NCI-H1092 treated with DMSO at 0.1 percent for 48 hours (cell line): ENCODE measurements around the gene CCDC74B.
"Not testable (repeated sequence)": the region's sequence is repeated elsewhere in the genome, so short reads cannot be mapped to it uniquely, and the experiment has no call there.

Experiments
- DNase-seq: peaks from one replicate; lab custom pipeline; 2025; lab: John Stamatoyannopoulos, UW

Gene CCDC74B

DNA sequence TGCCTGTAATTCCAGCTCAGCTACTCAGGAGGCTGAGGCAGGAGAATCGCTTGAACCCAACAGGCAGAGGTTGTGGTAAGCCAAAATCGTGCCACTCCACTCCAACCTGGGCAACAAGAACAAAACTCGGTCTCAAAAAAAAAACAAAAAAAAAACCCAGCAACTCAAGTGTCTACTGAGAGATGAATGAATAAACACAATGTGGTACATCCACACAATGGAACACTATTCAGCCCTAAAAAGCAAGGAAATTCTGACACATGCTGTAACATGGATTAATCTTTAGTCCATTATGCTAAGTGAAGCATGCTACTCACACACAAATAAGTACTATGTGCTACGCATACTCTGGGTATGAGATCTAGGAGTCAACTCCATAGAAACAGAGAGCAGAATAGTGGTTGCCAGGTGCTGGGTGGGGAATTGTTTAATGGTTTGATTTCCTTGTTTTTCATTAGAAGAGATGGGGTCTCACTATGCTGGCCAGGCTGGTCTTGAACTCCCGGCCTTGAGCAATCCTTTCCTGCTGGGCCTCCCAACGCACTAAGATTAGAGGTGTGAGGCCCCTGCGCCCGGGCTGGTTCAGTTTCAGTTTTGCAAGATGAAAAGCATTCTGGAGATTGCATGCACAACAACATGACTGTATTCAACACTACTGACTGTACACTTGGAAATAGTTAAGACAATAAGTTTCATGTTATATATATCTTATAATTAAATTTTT is 20.5 kb upstream of the CCDC74B start:
- no peak for DNase-seq

DNA sequence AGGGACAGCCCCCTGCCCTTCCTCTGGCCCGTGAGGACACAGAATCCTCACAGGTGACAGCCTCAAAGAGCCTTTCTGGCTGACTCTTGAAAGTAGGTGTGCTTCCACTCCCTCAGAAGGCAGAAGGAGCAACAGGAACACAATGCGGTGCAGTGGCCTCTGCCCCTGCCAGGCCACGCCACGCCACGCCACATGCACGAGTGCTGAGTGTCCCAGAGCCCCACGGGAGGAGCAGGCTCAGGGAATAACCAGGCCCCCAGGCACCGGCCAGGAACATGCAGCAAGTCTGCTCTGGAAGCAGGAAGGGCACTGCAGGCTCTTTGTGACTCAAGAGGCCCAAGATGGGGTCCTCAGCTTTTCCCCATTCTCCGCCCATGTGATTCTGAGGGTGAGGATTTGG is 18.1 kb upstream of the CCDC74B start:
- DNase-seq: no peak

DNA sequence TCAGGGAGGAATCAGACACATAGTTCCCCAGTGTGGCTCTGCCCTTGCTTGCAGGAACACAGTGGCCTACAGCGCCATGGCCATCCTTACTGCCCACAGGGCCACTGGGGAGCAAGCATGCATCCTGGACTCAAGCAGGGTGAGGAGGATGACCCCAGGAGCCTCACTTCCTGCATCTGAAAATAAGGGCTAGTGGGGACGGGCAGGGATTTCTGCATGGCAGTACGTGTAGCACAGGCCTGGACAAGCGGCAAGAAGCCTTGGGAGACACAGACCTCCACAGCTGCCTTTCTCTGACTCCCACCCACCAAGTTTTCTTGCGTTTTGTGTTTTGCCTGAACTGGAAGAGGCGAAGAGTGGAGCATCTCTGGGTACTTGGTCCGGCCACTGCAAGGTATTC is 17.6 kb upstream of the CCDC74B start:
- DNase-seq: not testable (repeated sequence)

DNA sequence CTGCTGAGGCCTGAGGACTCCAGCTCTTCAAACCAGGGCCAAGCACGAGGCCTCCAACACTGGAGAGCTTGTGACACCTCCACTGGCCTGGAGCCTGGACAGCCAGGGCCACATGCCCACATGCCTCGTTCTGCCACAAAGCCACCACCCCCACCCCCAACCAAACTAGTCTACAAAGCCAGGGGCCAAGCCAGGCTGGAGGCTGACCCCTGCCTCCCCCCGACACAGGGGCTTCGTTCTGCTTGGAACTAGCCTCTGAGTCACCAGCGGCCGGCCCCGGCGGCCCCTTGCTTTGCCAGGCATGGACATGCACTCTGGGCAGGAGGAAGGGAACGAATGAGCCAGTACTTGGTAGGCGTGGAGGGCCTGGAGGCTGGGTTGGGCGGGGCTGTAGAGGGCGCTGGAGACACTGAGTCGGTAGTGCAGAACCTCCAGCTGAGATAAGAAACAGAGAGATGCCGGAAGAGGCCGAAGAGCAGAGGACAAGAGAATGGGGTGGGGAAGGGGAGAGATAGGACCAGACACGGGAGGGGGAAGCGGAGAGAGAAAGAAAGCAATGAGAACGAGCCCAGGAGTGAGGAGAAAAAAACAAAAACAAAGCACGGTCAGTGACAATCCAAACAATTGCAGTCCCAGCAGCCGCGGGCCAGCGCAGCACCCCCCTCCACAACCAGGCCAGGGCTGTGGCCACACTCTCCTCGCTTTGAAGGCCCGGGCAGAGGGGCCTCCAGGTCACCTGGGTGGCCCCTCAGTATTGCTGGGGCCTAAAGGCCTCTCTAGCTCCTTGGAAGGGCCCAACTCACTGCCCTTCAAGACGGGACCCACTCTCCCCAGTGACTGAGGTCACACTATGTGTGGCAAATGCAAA is 16.2 kb upstream of the CCDC74B start:
- not testable (repeated sequence) for DNase-seq

DNA sequence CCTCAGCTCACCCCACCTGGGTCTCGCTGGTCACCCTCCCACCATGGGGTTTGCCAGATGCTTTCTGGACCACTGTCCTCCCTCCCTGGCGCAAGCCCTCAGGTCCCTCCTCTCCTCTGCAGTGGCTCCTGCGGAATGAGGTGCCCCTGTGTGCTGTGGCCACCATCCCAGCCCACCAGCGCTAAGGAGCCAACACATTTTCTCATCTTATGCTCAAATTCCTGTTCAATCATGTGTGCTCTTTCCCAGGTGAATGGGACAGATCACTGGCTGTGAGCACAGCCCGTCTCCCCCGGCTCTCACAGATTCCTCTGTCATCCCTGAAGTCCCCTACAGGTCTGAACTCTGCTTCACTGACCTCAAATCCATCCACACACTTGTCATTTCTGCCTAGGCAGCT is 15.2 kb upstream of the CCDC74B start:
- no peak for DNase-seq

DNA sequence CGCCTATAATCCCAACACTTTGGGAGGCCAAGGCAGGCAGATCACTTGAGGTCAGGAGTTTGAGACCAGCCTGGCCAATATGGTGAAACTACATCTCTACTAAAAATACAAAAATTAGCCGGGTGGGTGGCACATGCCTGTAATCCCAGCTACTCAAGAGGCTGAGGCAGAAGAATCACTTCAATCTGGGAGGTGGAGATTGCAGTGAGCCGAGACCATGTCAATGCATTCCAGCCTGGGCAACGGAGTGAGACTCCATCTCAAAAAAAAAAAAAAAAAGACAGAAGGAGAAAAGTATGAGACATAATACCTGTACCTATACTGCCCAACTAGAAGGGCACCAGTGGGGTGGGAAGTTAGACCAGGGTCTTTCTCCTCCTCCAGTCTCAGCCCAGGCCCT is 14.5 kb upstream of the CCDC74B start:
- DNase-seq: not testable (repeated sequence)

DNA sequence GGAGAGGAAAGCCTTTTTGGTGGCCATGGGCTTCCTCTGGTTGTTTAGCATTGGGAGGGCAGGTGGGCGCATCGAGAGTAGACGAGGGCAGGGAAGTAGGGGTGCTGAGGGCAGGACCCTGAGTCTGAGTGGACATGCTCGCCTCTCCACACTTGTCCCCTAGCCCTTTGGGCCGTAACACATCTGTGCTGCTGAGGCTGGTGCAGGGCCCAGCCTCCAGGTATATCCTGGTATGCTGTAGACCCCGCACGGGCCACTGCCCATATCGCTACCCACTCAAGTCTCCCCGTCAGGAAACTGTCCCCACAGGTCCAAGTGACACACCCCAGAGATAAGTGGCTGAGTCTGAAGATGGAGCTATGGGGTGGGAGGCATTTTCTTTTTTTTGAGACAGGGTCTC is 13.7 kb upstream of the CCDC74B start:
- no peak for DNase-seq

DNA sequence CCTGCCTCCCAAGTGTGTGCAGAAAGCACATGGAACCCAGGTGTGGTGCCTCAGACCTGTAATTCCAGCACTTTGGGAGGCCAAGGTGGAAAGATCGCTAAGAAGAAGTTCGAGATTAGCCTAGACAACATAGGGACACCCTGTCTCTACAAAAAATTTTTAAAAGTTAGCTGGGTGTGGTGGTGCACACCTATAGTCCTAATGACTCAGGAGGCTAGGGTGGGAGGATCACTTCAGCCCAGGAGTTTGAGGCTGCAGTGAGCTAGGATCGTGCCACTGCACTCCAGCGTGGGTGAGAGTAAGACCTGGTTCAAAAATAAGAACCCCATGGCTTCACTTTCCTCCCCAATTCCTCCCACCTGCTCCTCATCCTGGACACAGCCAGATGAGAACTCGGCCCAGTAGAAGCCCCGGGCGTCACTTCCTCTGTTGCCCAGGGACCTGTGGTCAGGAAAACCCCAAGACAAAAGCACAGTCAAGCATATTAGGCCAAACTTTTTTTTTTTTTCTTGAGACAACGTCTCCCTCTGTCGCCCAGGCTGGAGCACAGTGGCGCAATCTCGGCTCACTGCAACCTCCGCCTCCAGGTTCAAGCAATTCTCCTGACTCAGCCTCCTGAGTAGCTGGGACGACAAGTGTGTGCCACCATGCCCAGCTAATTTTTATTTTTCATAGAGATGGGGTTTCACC is 13.1 kb upstream of the CCDC74B start:
- DNase-seq: not testable (repeated sequence)

DNA sequence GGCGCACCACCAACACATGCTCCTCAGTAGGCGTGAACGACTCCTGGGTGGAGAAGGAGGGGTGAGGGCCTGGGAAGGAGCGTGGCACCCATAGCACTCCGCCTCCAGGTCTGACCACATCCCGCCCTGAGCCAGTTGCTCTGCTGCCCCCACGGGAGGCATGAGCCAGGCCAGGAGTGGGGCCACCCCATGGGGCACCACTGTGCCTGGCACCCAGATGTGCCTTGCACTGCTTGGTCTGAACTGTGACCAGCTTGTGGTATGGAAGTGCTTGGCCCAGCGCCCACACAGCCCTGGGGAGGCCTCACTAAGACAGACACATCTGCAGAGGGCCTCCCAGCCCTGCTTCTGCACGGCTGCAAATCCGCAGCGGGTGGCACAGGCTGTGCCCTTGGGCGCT is 12.4 kb upstream of the CCDC74B start:
- not testable (repeated sequence) for DNase-seq

DNA sequence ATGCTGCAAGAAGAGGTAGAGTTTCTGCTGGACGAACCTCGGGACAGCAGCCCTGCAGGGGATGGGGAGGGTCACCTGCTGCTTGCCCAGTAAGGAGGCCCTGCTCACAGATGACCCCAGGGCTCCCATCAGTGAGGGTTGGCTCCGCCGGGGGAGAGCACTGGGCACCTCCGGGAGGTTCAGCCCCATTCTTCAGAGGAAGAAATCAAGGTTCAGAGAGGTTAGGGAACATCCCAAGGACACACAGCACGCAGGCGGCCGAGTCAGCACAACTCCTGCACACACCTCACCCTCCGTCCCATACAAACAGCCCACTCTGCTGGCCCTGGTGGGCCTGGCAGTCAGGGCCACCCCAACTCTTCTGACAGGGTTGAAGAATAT is 11.7 kb upstream of the CCDC74B start:
- DNase-seq: no peak

DNA sequence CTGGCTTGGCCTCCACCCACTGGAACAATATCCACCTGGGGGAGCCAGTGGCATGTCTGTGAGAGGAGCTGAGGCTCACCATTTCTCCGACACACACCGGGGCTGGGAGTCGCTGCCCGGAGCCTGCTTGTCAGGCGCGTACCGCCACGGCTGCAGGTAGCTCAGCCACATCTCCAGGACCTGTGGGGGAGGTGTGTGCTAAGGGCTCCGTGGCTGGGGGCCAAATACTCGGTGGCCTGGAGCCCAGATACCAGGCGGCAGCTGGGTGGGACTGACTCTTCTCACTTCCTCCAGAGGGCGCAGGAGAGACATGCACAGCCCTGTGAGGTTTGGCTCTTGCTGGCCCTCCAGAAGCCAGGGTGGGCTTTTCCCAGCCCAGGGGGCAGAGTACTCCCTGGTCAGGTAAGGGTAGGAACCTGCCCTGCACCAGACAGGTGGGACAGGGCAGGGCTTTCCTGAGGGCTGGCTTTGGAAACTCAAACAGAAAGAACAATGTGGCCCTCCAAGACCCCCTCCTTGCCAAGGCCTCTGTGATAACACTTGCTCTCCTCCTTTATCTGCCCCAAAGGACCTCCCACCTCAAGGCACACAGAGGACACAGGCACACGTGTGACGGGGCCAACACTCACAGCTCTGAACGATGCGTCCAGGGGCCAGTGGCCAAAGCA is 11.2 kb upstream of the CCDC74B start:
- peak; percentile 19 for DNase-seq

DNA sequence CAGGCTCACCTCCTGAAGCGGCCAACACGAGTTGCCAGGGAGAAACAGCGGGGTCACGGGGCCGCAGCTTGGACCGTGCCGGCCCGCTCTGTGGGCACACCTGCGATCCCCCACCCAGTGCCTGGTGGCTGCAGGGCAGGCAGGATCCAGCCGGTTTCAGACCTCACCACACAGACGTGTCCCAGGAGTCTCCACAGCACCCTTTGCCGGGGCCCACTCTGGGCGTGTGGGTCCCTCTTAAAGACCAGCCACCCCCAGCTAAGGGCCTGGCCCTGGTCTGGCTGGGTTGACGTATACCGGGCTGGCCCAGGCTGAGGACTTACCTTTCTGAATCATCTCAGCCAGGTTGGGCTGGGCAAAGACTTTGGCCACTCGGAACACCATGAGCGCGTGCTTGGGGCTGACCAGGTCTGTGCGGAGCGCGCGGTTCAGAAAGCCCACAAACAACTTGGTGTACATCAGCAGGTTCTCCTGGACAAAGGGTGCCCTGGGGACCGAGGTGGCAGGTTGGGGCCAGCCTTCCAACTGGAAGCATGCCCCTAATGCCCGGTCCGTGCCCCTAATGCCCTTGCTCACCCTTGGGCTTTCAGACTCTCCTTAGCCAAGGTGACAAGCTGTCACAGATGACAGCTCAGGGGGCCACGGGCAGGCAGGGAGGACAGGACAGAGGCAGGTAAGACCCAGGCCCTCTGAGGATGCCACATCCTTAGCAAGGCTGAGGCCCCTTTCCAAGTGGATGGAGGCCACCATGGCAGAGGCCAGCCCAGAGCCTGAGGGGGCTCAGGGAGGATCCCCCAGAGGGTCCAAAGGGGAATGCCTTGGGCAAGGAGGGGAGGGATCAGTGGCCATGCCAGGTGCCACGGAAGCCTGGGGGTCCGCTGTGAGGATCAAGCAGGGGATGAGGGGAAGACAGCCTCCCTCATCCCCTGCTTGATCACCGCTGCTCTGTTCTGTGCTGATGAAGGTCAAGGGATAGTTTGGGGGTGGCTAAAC is 10.2 kb upstream of the CCDC74B start:
- no peak for DNase-seq

DNA sequence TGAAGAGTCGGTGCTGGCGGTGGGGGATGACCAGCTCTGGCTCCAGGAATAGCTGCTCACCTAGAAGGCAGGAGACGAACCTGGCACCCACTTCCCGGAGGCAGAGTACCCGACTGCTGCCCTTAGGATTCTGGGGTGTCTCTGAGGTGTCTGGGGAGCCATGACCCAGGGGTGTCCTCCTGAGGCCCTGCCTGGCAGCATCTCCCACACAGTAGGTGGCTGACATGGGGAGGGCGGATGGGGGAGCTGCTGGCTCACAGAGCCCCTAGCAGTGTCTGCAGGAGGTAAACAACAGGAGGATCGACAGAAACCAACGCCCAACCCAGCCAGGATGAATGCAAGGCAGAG is 9.5 kb upstream of the CCDC74B start:
- not testable (repeated sequence) for DNase-seq

DNA sequence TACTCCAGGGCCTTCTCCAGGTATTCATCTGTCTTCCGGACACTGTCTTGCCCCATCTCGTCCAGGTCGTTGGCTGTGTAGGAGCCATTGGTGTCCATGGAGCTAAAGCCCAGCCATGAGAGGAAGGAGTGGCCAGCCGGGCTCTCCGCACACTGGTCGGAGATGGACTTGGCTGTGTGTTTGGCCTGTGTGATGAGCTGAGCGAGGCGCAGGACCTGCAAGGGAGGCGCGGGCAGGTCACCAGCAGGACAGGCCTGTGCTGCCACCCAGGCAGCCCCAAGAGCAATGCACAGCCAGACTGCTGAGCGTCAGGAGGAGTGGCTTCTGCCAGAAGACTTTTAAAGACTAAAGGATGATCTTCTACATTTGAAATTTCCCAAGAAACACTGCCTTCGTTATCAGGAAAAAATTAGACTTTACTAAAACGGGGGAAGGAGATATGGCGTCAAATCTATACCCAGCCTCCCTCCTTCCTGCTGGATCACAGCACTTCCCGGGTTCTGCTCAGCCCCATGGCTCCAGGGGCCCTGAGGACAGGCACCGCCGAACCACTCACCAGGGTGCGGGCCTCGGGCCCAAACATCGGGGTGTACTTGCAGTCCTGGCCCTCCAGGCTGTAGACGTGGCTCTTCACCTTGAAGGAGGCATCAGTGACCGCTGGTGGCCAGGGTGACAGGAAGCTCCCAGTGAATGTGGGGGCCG is 9.0 kb upstream of the CCDC74B start:
- DNase-seq: not testable (repeated sequence)

DNA sequence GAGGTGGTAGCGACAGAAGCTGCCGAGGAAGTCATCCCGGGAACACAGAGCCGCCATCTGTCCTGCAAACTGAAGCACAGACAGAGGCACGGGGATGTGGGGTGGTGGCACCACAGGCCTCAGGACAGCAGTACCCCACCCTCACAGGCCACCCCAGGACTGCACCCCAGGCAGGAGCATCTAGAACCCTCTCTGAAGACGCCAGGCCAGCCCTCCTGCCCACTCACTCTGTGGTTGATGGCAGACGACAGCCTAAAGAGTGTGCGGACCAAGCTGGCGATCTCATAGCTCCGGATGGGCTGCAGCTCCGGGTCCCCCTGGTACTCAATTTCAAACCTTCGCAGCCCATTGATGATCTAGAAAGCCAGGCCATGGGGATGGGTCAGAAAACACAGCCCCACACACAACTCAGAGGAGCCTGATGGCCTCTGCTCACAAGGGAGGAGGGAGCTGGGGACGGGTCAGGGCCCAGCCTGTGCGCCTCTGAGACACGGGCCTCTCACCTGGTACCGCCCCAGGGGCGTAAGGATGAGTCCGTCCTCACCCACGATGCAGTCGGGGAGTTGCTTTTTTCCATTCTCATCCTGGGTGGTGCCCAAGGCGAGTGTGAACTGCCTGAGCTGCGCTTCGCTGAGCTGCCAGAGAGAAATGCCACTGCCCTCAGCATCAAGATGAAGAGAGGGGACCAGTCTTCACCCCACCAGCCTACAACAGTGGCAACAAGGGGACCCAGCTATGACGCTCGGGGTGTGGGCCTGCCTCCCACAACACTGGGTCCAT is 8.1 kb upstream of the CCDC74B start:
- no peak for DNase-seq

DNA sequence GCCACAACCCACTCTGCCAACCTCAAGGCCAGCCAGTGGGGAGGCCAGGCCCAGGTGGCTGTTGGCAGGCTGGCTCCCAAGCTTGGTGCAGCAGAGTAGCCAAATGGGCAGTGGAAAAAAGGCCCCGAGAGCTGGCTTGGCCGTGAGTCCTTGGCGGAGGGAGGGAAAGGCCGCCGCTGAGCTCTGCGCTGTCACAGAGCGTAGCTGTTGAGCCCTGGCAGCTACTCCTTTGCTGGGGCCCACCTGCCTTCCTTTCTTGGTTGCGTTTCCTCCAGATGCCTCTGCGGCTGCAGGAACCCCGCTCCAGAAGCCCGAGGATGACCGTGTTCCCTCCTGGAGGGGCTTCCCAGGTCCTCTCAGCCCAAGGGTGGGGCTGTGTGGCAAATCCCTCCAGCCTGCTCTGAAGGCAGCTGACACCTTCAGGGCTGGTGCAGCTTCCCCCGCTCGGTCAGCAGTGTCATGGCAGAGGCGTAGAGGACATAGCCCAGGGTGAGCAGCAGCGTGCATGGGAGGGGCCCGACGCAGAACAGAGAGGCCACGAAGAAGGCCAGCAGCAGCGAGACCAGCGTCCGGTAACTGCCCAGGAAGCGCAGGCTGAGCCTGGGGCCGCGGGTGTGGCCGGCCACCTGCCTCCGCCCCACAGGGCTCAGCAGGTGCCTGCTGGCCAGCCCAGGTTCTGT is 7.4 kb upstream of the CCDC74B start:
- not testable (repeated sequence) for DNase-seq

DNA sequence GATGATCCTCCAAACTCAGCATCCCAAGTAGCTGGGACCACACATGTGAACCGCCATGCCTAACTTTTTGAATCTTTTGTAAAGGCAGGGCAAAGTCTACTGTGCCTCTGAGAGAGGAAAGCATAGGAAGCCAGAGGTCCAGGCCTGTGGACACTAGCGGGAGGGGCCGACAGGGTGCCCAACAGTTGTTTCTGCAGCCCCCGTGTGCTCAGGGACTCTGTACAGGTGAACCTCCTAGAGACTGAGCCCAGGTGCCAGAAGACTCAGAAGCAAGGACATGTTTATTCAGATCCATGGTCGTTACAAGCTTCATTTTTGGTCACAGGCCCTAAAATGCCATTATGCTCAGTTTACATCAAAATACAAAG is 6.2 kb upstream of the CCDC74B start:
- not testable (repeated sequence) for DNase-seq

DNA sequence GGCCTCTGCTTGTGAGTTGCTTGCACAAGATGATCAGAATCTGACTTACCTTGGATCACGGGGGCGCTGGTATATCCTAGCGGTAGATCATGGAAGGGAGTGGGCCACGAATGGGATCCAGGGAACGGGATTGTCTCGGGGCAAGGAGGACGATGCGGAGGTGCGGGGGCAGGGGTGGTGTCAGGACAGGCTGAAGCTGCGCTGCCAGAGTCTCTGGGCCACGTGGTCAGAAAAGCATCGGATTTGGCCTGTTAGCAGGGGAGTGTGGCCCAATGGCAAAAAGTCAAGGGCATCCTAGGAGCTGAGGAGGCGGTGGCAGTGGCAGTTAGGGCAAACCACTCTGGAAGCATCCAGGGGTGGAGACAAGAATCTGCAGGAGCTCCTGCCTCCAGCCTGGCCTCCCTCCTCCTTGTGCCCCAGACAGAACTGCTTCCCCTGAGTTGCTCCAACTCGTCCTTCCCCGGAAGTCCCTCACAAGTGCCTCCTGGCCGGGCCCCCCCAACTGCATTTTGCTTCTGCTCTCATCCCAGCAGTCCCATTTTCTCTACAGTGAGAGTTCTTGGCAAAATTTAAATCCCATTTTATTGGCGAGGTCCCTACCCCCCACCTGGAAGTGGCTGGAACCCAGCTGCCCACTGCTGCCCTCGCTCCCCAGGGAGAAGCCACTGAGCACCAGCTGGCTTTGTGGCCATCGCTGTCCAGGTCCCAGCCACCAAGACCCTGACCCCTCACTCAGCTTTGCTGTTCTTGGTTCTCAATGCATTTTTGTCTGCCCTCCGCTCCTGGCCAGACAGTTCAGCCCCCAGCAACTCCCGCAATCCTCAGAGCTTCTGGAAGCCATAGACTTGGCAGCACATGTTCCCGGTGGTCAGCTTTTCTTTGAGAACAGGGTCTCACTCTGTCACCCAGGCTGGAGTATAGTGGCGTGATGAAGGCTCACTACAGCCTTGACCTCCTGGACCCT is 5.6 kb upstream of the CCDC74B start:
- DNase-seq: no peak
